HG03571 (cell line): ENCODE results near the gene KDM4B.

Experiments
- ATAC-seq: cut with Tn5 transposase; IDR thresholded peaks from one replicate; pipeline ENCODE4 v1.9.1; 2021; ENCODE audit not compliant: unreplicated experiment

KDM4B gene

GRCh38 chr19:5119297-5119998, 150.5 kb downstream of the KDM4B start:
- no peak for ATAC-seq

GRCh38 chr19:5120321-5120720, 151.4 kb downstream of the KDM4B start:
- ATAC-seq: no peak

- ATAC-seq: no peak
Observed at GRCh38 chr19:5120833-5121232, 151.9 kb downstream of the KDM4B start.

GRCh38 chr19:5121266-5122120, 152.6 kb downstream of the KDM4B start:
- no peak for ATAC-seq

- ATAC-seq: no peak
Observed at GRCh38 chr19:5122121-5122400, 153.1 kb downstream of the KDM4B start.

GRCh38 chr19:5122671-5123409, 153.9 kb downstream of the KDM4B start:
- ATAC-seq: no peak

- ATAC-seq: no peak
Observed at GRCh38 chr19:5123646-5124045, 154.7 kb downstream of the KDM4B start.

GRCh38 chr19:5124111-5124855, 155.4 kb downstream of the KDM4B start:
- ATAC-seq: no peak

GRCh38 chr19:5125376-5125775, 156.5 kb downstream of the KDM4B start:
- ATAC-seq: no peak

- no peak for ATAC-seq
Observed at GRCh38 chr19:5125797-5126497, 157.0 kb downstream of the KDM4B start.

- ATAC-seq: no peak
Observed at GRCh38 chr19:5126498-5127223, 157.7 kb downstream of the KDM4B start.

GRCh38 chr19:5127717-5128116, 158.8 kb downstream of the KDM4B start:
- ATAC-seq: no peak

GRCh38 chr19:5128251-5128935, 159.5 kb downstream of the KDM4B start:
- no peak for ATAC-seq

- ATAC-seq: no peak
Observed at GRCh38 chr19:5128936-5129389, 160.1 kb downstream of the KDM4B start.

- ATAC-seq: no peak
Observed at GRCh38 chr19:5129691-5130090, 160.8 kb downstream of the KDM4B start.

- ATAC-seq: peak; percentile 38
Observed at GRCh38 chr19:5130371-5131030, 161.6 kb downstream of the KDM4B start.

- peak; percentile 21 for ATAC-seq
Observed at GRCh38 chr19:5131031-5131505, 162.2 kb downstream of the KDM4B start.

GRCh38 chr19:5131506-5132205, 162.7 kb downstream of the KDM4B start:
- no peak for ATAC-seq
